Smooth muscle cell (in vitro differentiated cells): ENCODE data around the gene SNX3. TPM values are rescaled to one million over a fixed set of nuclear protein-coding genes. Genes with fewer than 3 reads are reported as not detected.

Experiments
- DNase-seq: peaks from one replicate; lab custom pipeline; 2025; ENCODE audit not compliant: unreplicated experiment; lab: John Stamatoyannopoulos, UW
- H2AFZ ChIP-seq: fragments of 200-600 bp; sonication (generic); 2 replicates; pipeline ENCODE4 v1.6.0; 2016; ENCODE audit warnings: antibody characterized with exemption, low read depth, mild to moderate bottlenecking
- H3F3A ChIP-seq: fragments of 200-600 bp; sonication (generic); 2 replicates; pipeline ENCODE4 v1.6.0; 2017; ENCODE audit warnings: antibody characterized with exemption, low read depth
- H3K27ac ChIP-seq: fragments of 200-600 bp; sonication (generic); 2 replicates; pipeline ENCODE4 v1.5.1; 2016; ENCODE audit warnings: low read depth, mild to moderate bottlenecking
- H3K27me3 ChIP-seq: fragments of 200-600 bp; sonication (generic); 2 replicates; pipeline ENCODE4 v1.6.1; 2016; ENCODE audit warnings: low read depth, mild to moderate bottlenecking
- H3K36me3 ChIP-seq: fragments of 200-600 bp; sonication (generic); 2 replicates; pipeline ENCODE4 v1.5.1; 2016; ENCODE audit warnings: low read depth
- H3K4me1 ChIP-seq: fragments of 200-600 bp; sonication (generic); 2 replicates; pipeline ENCODE4 v1.5.1; 2016; ENCODE audit warnings: low read depth
- H3K4me2 ChIP-seq: fragments of 200-600 bp; sonication (generic); 2 replicates; pipeline ENCODE4 v1.6.0; 2016; ENCODE audit warnings: mild to moderate bottlenecking
- H3K4me3 ChIP-seq: fragments of 200-600 bp; sonication (generic); 2 replicates; pipeline ENCODE4 v1.5.1; 2016; ENCODE audit warnings: mild to moderate bottlenecking
- H3K79me2 ChIP-seq: fragments of 200-600 bp; sonication (generic); 2 replicates; pipeline ENCODE4 v1.6.0; 2016; ENCODE audit warnings: low read depth, mild to moderate bottlenecking
- H3K9ac ChIP-seq: fragments of 200-600 bp; sonication (generic); 2 replicates; pipeline ENCODE4 v1.6.0; 2016; ENCODE audit warnings: low read depth
- H3K9me3 ChIP-seq: fragments of 200-600 bp; sonication (generic); replicated peaks from 2 replicates; pipeline ENCODE4 v1.5.1; 2016; ENCODE audit warnings: low read depth
- H4K20me1 ChIP-seq: fragments of 200-600 bp; sonication (generic); 2 replicates; pipeline ENCODE4 v1.6.0; 2016; ENCODE audit warnings: low read depth
- CTCF ChIP-seq: fragments of 200-600 bp; sonication (generic); IDR thresholded peaks from 2 replicates; pipeline ENCODE4 v1.5.1; 2017; ENCODE audit warnings: borderline replicate concordance, mild to moderate bottlenecking, antibody characterized with exemption; ENCODE audit not compliant: insufficient read depth, poor library complexity, severe bottlenecking
- WGBS: methylation state at CpG from one replicate; pipeline ENCODE4 v1.1.7; 2016; ENCODE audit warnings: low lambda C conversion rate; 5-methylcytosine and 5-hydroxymethylcytosine counted together
- polyA plus RNA-seq: library from polyadenylated mRNA; unstranded; fragments of >200 nt; fragmentation: Nextera tagmentation; extraction: Ambion mirVana; gene quantifications from 2 replicates; pipeline ENCODE4 v1.2.1, GENCODE V29; 2016
- total RNA-seq: library from RNA; depleted of rRNA; stranded (reverse); fragments of >200 nt; gene quantifications from 2 replicates; pipeline ENCODE4 v1.2.3, GENCODE V29; 2014

Gene SNX3
- total and polyA plus RNA-seq, 2 experiments from 2014 or later: 229 to 299 TPM

- Histone ChIP-seq H3K27ac (no peak overlapping the region), H3K4me1 (no peaks in the 10 kb centered on the region), H3F3A (no peaks in the 10 kb centered on the region), H3K4me3 (no peak overlapping the region), H3K9me3 (no peaks in the 10 kb centered on the region), H3K79me2 (no peaks in the 10 kb centered on the region), H3K36me3 (no peaks in the 10 kb centered on the region), H3K9ac (no peak overlapping the region), H4K20me1 (no peaks in the 10 kb centered on the region), H3K4me2 (no peak overlapping the region), H3K27me3 (no peaks in the 10 kb centered on the region), H2AFZ (no peak overlapping the region)
- no peak for TF ChIP-seq CTCF
- DNase-seq: no peak
- WGBS: 92% methylated on average over 3 of the region's 3 CpGs
These were observed 8.0 kb upstream of the SNX3 start for GRCh38 chr6:108268845-108269244.

- peaks cover 8% of the 10 kb centered on the region for H3K4me1 ChIP-seq
- no peak for TF ChIP-seq CTCF
- no peaks in the 10 kb centered on the region for H3K36me3 ChIP-seq
- peaks cover 22% of the 10 kb centered on the region for H3K79me2 ChIP-seq
- 93% methylated on average over 2 of the region's 2 CpGs for WGBS
- H3K27ac ChIP-seq: no peak overlapping the region
- no peak overlapping the region for H2AFZ ChIP-seq
- no peak overlapping the region for H3K4me3 ChIP-seq
- H3K9me3 ChIP-seq: no peaks in the 10 kb centered on the region
- DNase-seq: no peak
- no peak overlapping the region for H3K4me2 ChIP-seq
- H3F3A ChIP-seq: peaks cover 4% of the 10 kb centered on the region
- peaks cover 6% of the 10 kb centered on the region for H4K20me1 ChIP-seq
- no peak overlapping the region for H3K9ac ChIP-seq
- no peaks in the 10 kb centered on the region for H3K27me3 ChIP-seq
These were observed 2.5 kb upstream of the SNX3 start for GRCh38 chr6:108263371-108263770.

GRCh38 chr6:108260126-108260808 lies 573 bp downstream of the SNX3 start:
- peaks cover 8% of the 10 kb centered on the region for H3K4me1 ChIP-seq
- no peaks in the 10 kb centered on the region for H3K36me3 ChIP-seq
- no peaks in the 10 kb centered on the region for H3K9me3 ChIP-seq
- peak overlapping the region; percentile 73 for H3K27ac ChIP-seq
- no peaks in the 10 kb centered on the region for H3K27me3 ChIP-seq
- H3F3A ChIP-seq: peaks cover 9% of the 10 kb centered on the region
- peak; percentile 57 for DNase-seq
- peaks cover 53% of the 10 kb centered on the region for H3K79me2 ChIP-seq
- H4K20me1 ChIP-seq: peaks cover 35% of the 10 kb centered on the region
- H3K9ac ChIP-seq: peak overlapping the region; percentile 89
- H2AFZ ChIP-seq: peak overlapping the region; percentile 91
- H3K4me3 ChIP-seq: peak overlapping the region; percentile 91
- H3K4me2 ChIP-seq: peak overlapping the region; percentile 92
- WGBS: 2% methylated on average over 29 of the region's 29 CpGs
- no peak for TF ChIP-seq CTCF
